Renal pelvis (tissue), 4 donors: ENCODE data around the gene ASIC2. TPM values are rescaled to one million over a fixed set of nuclear protein-coding genes. Genes with fewer than 3 reads are reported as not detected.

ENCODE experiments used
- DNase-seq: peaks from one replicate; pipeline ENCODE4 v3.0.0-alpha.2; 2013
- polyA plus RNA-seq, 3 donors: library from polyadenylated mRNA; unstranded; fragments of 120-200 nt; gene quantifications; one replicate each; pipeline ENCODE4 v1.2.1, GENCODE V29; 2013; ENCODE audit not compliant: insufficient read length in 3 of 3

Gene ASIC2
- polyA plus RNA-seq, 3 donors = 2.3 to 4.1 (median 3.2) TPM

DNA sequence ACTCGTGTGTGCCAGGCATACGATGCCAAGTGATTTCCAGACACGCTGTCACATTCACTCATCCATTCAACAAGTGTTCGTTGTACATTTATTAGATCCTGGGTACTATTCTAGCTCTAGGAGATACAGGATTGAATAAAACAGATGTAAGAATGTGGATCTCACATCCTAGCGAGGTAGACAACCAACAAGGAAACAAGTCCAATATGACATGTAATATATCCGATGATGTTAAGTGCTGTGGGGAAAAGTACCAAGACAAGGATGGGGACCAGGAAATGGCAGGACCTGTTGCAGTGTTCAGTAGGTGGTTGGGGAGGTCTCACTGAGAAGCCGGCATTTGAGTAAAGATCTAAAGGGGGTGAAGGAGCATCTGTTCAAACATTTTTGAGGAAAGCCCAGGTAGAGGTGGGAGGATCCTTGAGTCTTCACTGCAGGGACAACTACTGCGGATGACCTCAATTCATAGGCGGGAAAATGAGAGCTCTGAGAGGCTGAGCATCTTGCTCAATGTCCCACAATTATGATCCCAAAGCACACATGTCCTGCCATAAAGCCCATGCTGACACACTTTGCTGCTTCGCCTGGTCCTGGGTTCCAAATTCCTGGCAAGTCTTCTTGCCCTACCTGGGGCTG, 129.4 kb downstream of the ASIC2 start:
- no peak for DNase-seq

DNA sequence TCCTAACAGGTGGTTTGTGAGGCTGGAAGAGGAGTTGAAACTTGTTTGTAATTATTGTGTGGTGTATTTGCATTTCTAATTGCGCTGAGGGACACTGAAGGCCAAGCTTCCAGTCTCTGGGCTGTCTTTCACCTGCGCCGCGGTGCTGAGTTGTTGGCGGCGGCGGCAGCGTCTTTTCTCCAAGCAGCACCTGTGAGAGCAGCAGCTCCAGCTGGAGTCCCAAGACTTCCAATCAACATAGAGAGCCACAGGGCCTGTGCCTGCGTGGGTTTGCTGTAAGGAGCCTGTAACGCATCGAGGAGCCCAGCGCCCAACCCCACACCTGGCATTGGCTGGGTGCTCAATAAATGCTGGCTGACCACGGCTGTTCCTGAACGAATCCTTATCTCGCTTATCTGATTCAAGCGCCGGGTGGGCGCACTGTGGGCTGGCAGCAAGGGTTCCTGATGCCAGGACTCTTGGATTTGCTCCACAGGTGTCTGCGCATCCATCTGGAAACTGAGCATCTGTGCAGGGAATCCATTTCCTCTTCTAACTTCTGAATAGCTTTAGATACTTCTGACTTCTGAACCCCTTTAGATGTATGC, 138.1 kb downstream of the ASIC2 start:
- DNase-seq = no peak

GRCh38 chr17:33152783-33153182, 140.3 kb downstream of the ASIC2 start:
- no peak for DNase-seq

DNA sequence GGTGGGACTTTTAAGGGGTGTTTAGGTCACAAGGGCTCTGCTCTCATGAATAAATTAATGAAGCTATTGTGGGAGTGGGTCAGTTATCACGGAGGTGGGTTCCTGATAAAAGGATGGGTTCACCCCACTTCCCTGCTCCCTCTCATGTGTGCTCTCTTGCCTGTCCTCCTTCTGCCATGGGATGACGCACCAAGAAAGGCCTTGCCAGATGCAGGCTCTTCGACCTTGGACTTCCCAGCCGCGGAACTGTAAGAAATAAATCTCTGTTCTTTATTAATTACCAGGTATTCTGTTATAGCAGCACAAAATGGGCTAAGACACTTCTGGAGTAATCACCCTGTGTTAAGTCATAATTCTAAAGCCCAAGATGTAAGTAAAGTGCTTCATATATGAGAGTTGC, 141.5 kb downstream of the ASIC2 start:
- no peak for DNase-seq

GRCh38 chr17:33145941-33146340, 147.2 kb downstream of the ASIC2 start:
- no peak for DNase-seq

DNA sequence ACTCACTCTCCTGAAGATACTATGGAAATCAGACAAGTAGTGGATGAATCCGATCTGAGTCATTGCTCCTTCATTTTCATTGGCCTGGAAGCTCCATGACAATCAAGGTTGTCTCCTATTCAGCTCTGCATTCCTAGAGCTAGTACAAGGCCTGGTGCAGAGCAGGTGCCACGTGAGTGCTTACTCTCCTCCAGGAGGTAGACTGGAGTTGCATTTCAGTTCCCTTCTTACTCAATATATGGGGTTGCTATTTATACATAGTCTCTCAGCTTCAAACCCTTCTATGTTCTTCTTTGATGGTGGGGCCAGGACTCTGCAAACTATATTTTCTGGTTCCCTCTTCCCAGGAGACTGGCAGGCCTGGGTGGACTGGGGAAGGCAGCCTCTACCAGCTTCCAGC, 148.3 kb downstream of the ASIC2 start:
- no peak for DNase-seq

DNA sequence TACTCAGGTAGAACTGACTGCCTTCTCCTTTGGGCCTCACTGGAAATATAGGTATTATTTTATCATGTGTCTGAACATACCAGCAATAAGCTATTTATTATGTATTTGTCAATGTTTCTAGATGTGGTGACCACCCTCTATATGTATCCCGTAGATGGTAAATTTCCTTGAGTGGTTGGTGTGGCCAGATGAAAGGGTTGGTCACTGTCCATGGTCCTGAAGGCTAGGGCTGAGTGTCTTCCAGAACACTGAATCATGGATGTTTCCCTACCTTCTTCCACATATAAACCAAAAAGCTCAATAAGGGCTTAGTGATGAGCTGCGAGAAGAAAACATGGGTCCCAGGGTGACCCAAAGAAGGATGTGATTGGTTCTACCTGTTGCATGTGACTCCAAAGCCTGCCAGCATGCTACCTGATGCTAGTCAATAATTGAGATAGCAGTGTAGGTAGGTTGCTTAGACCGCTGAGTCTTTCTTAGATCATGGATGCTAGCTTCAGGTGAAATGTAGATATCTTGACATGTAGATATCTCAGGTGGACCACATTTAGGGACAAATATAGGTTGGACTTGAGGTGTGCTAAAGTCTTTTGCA, 150.3 kb downstream of the ASIC2 start:
- peak; percentile 77 for DNase-seq

- DNase-seq = no peak
Measured at GRCh38 chr17:33140413-33141099, 152.5 kb downstream of the ASIC2 start.

- DNase-seq = no peak
Measured at GRCh38 chr17:33138627-33139026, 154.5 kb downstream of the ASIC2 start.

DNA sequence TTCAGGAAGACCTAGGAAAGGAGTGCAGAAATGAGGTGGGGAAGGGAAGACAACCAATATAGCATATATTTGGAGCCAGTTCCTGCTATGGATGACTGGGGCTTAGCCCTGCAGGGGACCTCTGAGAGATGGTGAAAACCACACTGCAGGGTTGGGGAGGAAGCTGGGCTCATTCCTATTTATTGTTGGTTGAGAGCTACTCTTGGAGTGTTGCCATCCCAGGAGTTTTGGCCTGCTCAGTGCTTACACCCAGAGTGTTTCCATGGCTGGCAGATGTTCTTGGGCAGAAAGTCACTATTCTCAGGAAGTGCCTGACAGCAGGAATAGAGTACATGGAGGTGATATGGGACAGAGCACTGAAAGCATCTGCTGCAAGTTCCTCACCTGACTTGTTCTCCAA, 155.7 kb downstream of the ASIC2 start:
- DNase-seq = no peak

- DNase-seq = no peak
Measured at GRCh38 chr17:33135691-33136090, 157.4 kb downstream of the ASIC2 start.

- DNase-seq = peak; percentile 61
Measured at GRCh38 chr17:33131620-33132019, 161.5 kb downstream of the ASIC2 start.

- no peak for DNase-seq
Measured at GRCh38 chr17:33127706-33128105, 165.4 kb downstream of the ASIC2 start.

GRCh38 chr17:33126086-33126485, 167.0 kb downstream of the ASIC2 start:
- no peak for DNase-seq

DNA sequence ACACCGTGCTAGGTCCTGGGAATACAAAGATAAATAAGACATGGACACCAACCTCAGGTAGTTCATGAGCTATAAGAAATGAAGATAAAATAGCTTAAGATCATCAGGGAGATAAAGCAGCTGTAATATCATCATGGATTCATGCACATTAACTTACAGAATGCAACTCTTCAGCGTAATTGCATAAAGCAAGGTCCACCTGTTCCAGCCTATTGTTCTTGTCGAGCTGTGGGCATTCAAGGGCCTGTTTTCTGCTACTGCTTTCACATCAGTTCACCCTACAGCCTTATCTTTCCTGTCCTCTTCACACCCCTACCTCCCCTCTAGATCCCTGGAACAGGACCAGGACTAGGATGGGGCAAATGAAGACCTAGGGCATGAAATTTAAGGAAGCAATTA, 167.5 kb downstream of the ASIC2 start:
- no peak for DNase-seq

DNA sequence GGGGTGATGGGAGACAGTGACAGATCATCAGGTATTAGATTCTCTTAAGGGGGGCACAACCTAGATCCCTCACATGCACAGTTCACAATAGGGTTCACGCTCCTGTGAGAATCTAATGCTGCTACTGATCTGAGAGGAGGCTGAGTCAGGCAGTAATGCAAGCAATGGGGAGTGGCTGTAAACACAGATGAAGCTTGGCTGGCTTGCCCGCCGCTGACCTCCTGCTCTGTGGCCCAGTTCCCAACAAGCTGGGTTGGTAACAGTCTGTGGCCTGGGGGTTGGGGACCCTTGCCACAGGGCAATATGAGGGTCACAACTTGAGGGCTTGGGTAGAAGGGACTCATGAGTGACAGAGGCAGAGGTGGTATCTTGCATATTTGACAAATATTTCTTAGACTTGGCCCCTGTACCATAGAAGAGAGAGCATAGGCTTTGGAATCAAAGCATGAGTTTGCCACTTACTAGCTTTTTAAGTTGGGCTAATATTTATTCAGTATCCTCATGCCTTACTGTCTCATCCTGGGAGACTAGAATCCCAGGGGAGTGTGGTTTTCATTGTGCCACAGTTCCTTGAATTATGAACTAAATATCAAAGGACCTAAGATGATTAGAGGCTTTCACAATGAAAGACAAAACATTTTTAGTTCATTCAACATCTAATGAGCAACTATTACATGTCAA, 168.1 kb downstream of the ASIC2 start:
- DNase-seq = no peak

DNA sequence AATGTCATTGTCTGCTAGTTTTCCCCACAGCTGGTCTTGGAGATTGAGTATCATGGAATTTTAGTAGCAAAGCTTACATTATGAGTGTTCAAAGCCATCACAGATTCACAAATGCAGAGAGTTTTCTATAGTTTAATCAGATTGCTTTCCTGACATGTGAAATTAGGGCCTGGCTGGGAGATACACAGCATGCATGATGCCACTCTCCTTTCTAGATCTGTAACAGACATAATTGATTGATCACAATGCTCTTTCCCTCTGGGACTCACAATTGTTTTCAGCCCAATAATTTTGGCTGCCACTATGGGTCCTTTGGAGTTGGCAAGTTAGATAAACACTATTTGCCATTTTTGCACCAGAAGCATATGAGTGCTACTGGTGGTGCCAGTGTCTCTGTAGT, 168.9 kb downstream of the ASIC2 start:
- no peak for DNase-seq

GRCh38 chr17:33121756-33122155, 171.3 kb downstream of the ASIC2 start:
- DNase-seq = no peak

- no peak for DNase-seq
Measured at GRCh38 chr17:33121272-33121671, 171.8 kb downstream of the ASIC2 start.

GRCh38 chr17:33120103-33120502, 173.0 kb downstream of the ASIC2 start:
- no peak for DNase-seq

DNA sequence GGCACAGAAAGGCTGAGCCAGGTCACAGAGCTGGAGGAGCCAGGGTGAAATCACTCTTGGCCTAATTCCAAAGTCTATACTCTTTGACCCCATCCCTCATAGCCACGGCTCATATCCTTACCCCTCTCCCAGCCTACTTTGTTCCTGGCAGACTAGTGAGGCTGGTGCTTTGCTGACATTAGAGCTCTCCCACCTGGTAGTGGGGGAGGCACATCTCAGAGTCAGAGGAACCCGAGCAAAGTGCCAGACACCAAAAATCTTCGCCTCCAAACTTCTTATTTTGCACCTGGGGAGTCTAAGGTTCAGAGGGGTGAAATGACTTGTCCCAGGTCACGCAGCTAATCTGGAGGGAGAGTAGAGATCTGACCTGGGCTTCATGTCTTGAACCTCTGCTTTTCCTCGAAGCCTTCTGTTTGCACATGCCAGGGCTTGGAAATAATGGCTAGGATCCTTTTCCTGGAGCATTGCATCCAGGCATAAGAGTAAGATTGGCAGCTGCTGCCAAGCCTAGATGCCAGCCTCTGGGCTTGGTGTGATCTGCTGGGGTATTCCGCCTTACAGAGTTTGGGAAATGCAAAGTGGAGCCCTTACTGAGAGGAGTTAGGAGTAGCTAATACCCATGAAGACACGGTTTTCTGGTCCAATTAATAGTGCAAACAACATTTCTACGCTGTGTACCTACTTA, 174.6 kb downstream of the ASIC2 start:
- no peak for DNase-seq

- no peak for DNase-seq
Measured at GRCh38 chr17:33116021-33116551, 177.0 kb downstream of the ASIC2 start.
